ENCODE results near the gene MLLT6.

MLLT6 gene

GRCh38 chr17:38704606-38705522, at the start of gene MLLT6:
Gene MLLT6 (plus strand): TSS chr17:38705273. CDS start chr17:38705633, 360 bp downstream.
- DNase-seq (ENCODE audit: low spot score), result peak; percentile 45

GRCh38 chr17:38656959-38657823, 47.9 kb upstream of the MLLT6 start:
- no peak for DNase-seq (ENCODE audit: low spot score)

GRCh38 chr17:38657824-38658740, 47.0 kb upstream of the MLLT6 start:
- no peak for DNase-seq (ENCODE audit: low spot score)

GRCh38 chr17:38658741-38659345, 46.2 kb upstream of the MLLT6 start:
- DNase-seq (ENCODE audit: low spot score), result no peak

- no peak for DNase-seq (ENCODE audit: low spot score)
Observed at GRCh38 chr17:38659415-38659814, 45.7 kb upstream of the MLLT6 start.

GRCh38 chr17:38660097-38661025, 44.7 kb upstream of the MLLT6 start:
- DNase-seq (ENCODE audit: low spot score), result no peak

GRCh38 chr17:38663125-38663751, 41.8 kb upstream of the MLLT6 start:
- DNase-seq (ENCODE audit: low spot score), result peak; percentile 45

GRCh38 chr17:38663964-38664644, 41.0 kb upstream of the MLLT6 start:
- DNase-seq (ENCODE audit: low spot score), result no peak

- peak; percentile 79 for DNase-seq (ENCODE audit: low spot score)
Observed at GRCh38 chr17:38667099-38667786, 37.8 kb upstream of the MLLT6 start.

- no peak for DNase-seq (ENCODE audit: low spot score)
Observed at GRCh38 chr17:38667787-38668122, 37.3 kb upstream of the MLLT6 start.

- DNase-seq (ENCODE audit: low spot score), result no peak
Observed at GRCh38 chr17:38669520-38669919, 35.6 kb upstream of the MLLT6 start.

- no peak for DNase-seq (ENCODE audit: low spot score)
Observed at GRCh38 chr17:38671939-38672720, 32.9 kb upstream of the MLLT6 start.

GRCh38 chr17:38672788-38673706, 32.0 kb upstream of the MLLT6 start:
- no peak for DNase-seq (ENCODE audit: low spot score)

GRCh38 chr17:38673707-38674013, 31.4 kb upstream of the MLLT6 start:
- DNase-seq (ENCODE audit: low spot score), result no peak

- peak; percentile 5 for DNase-seq (ENCODE audit: low spot score)
Observed at GRCh38 chr17:38674014-38674748, 30.9 kb upstream of the MLLT6 start.
